Activated T-helper 1 cell treated with Interleukin-2 at 50 U/mL for 16 hours (primary cell): Measurements from ENCODE around the gene ALG8.
A peak's percentile ranks its signal among the peaks of the same experiment; 100 is the strongest.

Source experiments
- DNase-seq: peaks from one replicate; pipeline ENCODE4 v3.0.0-alpha.2; 2020; ENCODE audit warnings: low read depth

ALG8 gene

DNA sequence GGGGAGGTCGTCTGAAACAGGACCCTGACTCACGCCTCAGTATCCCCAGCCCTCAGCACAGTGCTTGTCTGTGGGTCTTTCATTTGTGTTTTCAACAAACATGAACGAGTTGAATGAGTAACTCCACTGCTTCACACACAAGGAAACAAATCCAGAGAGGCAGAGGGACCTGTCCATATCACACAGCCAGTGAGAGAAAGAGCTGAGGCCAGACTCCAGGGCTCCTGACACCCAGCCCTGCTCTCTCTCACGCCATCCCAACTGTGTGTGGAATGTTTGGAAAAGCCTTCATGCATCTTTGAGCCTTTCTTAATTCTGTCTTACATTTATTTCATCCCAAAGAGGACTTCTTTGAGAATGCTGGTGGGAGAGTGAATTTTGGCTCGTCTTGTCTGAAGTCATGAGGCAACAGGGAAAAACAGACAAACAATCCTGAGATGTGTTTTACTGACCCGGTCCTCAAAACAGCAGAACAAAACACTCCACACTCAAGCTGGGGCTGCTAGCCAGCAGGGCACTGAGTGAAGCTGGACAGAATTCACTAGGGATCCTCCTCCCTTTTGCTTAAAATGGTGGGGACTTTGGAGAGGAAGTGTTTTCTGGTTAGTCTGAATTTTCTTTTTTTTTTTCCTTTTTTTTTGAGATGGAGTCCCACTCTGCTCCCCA is 19.7 kb upstream of the ALG8 start:
- no peak for DNase-seq

DNA sequence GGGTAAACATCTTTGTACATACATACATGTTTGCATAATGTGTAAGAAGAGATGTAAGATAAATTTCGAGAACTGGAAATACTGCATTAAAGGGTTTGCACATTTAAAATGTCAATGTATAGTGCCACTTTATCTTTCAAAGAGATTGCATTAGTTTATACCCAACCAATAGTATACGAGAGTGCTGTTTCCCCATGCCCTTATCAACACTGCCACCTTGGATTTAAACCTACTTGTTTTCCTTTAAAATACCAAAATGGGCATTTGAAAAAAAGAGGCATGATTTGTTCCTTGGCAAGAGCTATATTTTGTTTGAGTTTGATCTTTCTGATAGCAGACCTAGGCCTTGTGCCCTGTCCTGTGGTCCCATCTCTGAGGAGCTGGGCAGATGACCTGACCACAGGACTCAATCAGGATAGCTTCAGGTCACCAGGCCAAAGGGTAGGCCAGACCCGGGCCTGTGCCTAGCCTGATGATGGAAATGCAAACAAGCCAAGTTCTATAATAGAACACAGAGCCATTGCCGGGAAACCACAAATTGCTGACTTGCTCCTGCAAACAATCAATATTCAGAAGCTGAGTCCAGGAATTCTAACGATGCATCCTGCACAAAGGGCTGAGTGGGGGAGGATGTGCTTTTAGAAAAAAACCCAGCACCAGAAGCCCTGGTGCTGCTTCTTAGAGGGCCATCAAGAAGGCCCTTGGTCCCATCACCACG is 16.9 kb upstream of the ALG8 start:
- no peak for DNase-seq

DNA sequence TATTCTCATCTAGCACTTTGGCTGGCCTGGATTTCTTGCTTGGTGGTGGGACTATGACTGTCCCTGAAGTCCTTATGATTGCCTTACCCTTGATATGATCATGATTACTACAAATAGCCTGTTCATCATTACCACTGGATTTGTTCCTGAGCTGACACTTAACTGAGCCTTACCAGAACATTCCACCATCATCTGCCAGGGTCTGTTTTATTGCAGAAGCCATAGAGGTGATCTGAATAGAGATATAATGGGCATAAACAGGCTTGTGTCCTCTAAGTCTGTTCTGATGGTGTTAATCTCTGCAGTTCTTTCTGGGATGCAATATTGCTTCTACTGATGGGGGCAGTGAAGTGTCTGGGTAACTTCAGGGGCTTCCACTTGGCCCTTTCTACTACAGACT is 12.4 kb upstream of the ALG8 start:
- DNase-seq = no peak

DNA sequence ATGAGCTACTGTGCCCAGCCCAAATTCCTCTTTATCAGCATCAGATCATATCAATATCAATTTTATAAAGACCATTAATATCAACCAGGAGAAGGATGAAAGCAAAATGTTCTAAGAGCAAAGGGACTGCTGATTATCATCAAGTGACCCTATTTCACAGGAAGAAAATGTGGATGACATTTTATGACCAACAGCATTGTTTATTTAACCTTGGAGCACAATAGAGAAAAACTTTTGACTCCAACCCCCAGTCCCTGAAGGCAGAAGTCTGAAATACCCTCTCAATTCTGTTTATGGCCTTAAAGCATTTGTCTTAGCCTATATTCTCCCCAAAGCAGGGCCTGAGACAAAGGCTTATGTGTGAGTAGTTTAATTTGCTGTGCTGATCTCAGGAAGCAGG is 11.3 kb upstream of the ALG8 start:
- no peak for DNase-seq

DNA sequence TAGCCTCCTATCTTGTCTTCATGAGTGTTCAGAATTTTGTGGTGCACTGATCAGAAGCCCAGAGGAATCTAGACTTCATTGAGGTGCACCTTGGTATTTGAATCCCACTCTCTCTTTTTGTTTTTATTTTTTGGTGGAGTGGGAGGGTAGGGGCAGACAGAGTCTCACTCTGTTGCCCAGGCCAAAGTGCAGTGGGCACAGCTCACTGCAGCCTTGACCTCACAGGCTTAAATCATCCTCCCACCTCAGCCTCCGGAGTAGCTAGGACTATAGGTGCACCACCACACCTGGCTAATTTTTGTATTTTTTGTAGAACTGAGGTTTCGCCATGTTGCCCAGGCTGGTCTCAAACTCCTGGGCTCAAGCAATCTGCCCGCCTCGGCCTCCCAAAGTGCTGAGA is 10.9 kb upstream of the ALG8 start:
- no peak for DNase-seq

DNA sequence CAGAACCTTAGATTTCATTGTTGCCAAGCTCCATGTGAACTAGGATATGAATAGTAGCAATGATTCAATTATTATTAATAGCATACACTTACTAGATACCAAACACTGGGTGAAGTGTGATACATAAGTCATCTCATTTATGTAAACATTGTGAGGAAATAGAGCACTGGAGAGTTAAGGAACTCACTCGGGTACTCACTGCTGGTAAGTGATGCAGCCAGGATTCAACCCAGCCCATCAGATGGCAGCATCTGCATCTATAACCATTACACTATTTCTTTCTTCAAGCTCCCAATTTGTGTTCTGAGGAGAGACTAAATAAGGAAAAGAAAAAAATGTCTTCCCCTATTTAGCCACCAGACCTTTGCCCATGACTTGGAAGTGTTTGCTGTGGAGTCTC is 10.2 kb upstream of the ALG8 start:
- no peak for DNase-seq

DNA sequence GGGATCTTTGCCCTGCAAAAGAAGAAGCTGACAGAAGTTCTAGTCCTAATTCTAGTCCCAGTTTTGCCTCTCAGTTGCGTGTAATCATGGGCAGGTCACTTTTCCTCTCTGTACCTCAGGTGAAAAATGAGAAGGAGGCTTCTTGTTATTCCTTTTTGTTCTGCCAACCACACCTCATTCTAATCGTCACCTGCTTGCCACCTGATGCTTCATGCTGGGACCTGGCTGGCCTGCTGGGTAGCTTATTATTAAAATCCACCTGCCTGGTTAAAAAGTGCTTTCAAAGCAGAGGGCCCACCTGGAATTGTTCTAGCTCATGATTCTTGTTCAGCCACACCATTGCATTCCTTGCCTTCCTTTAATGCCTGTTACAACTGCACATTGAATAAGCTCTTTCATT is 8.4 kb upstream of the ALG8 start:
- no peak for DNase-seq

DNA sequence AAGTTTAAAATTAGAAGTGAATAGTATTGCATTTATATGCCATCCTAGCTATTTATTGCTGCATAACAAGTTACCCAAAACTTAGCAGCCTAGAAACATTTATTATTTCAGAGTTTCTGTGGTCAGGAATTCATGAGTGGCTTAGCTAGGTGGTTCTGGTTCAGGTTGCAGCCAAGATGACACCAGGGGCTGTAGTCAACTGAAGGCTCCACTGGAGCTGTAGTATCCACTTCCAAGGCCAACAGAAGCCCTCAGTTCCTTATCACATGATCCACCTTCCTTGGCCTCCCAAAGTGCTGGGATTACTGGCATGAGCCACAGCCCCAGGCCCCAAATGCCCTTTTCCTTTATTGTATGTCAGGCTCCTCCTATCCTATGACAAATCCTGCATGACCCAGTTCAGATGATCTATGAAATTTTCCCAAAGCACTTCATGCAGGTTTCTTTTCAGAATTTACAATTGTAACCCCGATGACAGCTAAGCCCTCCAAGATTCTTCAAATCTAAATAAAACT is 6.1 kb upstream of the ALG8 start:
- no peak for DNase-seq

DNA sequence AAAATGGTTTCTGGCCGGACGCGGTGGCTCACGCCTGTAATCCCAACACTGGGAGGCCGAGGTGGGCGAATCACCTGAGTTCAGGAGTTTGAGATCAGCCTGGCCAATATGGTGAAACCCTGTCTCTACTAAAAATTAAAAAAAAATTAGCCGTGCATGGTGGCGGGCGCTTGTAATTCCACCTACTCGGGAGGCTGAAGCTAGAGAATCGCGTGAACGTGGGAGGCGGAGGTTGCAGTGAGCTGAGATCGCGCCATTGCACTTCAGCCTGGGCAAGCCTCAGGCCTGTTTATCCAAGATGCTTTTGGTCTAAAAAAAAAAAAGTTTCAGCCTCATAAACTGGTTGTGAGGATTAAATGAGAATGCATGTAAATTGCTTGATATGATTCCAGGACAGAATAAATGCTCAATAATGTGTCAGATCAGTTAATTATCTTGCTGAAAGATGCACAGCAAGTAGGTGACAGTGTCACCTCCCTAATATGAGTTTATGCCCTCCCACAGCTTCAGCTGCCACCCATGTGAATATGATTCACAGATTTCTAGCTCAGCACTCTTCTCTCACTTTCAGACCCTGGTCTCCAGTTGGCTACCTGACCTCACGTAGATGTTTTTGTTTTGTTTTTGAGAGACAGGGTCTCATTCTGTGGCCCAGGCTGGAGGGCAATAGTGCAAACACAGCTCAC is 1.1 kb upstream of the ALG8 start:
- DNase-seq = no peak

DNA sequence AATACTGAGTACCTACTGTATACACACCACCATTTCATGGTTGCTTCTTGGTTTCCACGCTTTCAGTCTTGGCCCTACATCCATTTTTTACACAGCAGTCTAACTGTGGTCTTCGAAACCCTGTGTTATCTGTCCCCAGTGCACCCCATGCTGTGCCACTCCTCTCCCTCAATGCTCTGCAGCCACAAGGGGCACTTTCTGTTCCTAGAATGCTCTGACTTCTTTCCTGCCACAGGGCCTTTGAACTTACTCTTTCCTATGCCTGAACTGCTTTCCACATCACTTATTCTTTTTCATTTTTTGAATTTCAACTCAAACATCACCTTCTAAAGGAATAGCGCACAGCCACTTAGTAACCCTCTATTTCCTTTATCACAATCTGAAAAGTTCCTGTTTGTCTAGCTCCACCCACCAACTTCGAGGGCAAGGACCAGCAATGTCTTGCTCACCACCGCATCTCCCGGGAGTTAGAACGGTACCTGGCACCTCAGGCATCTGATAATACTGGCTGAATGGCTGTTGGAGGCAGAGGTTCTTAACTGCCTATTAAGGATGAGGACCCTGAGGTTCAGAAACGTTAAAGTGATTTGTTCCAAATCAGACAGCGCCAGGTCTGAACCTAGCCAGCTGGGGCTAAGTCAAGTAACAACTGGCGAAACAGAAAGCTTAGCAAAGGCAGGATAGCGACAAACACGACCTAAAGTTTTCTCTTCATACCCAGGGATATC is 568 bp downstream of the ALG8 start:
- peak; percentile 9 for DNase-seq

DNA sequence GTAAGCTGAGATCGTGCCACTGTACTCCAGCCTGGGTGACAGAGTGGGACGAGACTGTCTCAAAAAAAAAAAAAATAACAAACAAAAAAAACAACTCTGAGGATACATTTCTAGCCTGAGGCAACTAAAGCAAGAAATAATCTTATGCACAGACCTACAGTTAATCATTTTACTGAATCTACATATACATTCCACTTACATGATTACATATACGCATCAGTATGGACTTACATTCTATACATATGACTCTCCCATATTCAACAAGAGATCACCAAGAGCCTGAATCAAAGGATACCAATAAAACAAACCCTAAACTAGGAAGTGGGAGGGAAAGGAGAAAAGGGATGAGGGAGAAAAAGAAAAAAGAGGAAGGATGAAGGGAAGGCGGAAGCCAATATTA is 1.1 kb downstream of the ALG8 start:
- no peak for DNase-seq

DNA sequence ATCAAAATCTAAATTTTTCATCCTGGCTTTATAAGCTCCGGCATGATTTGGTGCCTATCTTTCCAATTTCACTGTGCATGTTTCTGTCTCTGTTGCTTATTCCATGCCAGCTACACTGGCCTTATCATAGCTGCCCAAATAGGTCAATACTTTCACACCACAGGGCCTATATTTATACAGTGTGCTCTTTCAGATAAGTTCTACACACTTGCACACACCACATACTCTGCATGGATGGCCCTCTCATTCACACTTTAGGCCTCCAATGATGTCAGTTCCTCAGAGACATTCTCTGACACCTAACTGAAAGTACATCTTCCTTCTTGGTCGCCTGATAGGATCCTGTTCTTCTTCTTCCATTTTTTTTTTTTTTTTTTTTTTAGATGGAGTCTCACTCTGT is 7.0 kb downstream of the ALG8 start:
- no peak for DNase-seq

DNA sequence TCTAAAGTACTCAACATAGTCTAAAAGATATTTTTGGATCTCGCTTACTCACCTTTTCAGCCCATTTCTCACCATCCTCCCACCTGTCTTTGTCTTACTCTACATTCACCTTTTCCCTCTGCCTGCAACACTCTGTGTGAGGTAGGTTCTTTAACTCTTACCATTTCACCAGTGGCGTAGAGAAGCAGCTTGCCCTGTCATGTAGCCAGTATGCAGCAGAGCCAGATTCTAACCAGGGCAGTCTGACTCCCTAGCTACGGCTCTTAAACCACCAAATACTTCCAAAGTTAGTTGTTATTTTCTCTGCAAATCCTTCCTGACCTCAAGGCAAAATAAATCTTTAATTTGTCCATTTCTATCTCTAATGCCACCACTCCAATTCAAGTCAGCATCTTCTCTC is 7.5 kb downstream of the ALG8 start:
- DNase-seq = no peak

DNA sequence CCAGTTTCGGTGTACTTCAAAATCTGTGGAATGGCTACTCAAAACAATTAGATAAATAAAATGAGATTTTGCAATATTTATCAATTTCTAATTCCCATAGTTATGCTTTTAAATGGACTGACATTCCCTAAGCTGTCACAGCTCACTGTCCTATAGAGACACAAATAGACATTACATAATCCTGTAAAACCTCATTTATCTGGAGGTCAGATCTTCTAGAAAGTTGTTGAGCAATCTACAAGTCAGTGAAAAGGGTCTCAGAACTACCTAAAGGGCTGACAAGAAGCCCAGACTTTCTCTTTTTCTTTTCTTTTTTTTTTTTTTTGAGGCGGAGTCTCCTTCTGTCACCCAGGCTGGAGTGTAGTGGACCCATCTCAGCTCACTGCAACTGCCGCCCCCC is 12.0 kb downstream of the ALG8 start:
- DNase-seq = no peak

DNA sequence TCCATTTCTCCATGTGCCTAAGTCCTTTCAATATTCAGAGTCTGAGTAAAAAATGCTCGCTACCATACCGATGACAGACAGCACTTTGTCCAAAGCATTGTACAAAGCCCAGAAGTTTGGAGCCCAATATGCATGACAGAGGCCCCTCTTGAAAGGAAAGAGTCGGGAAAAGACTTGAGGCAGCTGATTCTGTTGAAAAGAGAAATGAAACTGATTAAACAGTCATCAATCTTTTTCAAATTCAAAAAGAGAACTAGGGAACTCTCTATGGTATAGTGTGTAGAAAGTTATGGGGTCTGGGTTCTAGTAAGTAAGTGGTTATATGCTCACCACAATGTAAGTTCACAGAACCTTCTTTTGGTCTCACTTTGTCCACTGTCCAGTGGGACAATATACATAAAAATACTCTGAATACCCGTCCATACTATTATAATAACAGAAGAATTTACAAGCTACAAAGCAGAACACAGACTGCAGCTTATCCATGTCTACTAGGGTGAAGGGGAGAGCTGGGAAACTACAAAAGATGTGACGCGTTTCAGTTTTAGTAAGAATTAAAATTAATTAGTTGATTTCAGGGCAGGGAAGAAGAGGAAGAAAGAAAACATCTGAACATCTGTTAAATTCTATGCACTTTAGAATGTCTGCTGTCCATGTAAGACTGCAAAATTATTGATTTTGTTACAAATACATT is 26.7 kb downstream of the ALG8 start:
- DNase-seq = no peak

DNA sequence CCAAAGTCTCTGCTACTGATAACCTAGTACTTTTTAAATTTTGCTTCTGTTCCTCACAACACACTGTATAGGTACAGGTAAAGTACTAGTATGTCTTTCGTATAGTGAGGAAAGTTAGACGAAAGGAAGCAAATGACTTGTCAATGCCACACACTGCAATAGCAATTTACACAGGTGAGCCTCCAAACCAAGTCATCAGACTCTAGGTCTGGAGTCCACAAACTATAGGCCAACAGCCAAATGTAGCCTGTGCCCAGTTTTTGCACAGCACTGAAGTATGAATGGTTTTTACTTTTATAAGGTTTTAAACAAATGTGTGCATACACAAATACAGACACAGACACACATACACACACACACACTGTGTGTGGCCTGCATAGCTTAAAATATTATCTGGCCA is 28.1 kb downstream of the ALG8 start:
- DNase-seq = no peak

DNA sequence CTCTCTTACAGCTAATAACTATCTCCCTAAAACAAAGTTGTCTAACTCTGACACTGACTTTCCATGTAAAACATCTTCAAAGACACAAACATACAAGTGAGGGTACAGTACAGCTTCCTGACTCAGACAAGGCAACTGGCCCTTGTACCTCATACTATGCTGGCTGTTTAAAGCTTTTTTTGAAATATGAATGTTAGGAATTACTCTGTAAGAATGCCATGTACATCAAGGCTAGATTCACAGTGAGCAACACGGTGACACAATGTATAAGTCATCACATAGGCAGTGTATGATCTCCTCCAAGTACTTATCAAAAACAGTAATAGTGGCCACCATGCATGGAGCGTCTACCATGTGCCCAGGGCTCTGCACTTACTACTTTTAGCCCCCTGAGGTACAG is 28.6 kb downstream of the ALG8 start:
- DNase-seq = no peak

DNA sequence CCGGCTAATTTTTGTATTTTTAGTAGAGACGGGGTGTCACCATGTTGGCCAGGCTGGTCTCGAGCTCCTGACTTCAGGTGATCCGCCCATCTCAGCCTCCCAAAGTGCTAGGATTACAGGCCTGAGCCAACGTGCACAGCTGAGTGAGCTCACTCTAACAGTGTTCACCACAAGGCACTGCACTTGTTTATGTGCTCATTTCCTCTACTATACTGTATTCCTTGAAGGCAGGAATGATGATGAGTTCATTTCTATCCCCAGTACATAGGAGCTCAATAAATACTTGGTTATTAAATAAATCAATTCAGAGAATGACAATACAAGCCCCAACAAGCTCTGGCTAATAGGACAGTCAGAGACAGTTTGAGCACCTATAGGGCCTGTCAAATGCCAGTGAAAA is 29.1 kb downstream of the ALG8 start:
- DNase-seq = no peak

DNA sequence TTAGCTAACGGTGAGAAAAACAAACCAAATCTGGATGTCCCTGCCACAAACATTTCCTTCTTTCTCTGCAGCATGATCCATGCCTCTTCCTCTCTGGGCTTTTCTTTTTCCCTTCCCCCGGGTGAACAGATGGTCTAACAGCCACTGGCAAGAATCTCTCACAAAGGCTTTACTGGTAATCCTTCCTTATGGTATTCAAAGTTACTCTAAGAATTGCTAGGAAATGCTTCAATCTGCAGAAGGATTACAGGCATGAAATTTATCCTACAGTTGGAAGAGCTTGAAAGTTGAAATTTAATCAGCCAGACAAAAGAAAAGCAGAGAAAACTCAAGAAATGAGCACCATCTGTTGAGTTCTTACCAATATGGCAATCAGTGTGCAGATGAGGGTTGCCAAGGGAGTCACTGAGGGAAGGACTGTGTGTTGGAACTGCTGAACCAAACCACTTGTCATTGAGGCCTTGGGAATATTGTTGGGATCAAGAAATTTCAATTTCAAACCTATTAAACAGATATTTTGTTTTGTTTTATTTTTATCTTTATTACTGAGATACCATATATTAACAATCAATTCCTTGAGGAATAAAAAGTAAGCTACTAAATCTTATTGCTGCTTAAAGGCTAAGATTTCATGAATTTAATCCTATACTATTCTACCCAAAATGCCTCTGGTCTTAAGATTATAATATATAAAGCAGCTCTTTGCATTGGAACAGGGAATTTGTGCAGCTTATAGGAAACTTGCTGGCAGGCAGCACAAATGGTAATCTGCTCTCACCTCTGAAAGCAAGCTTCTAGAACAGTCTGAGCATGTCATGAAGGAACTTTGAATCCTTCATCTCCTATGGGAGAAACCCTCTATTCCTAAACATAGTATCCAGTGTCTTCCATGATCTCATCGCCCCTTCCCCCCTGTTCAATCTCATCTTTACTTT is 30.1 kb downstream of the ALG8 start:
- no peak for DNase-seq

DNA sequence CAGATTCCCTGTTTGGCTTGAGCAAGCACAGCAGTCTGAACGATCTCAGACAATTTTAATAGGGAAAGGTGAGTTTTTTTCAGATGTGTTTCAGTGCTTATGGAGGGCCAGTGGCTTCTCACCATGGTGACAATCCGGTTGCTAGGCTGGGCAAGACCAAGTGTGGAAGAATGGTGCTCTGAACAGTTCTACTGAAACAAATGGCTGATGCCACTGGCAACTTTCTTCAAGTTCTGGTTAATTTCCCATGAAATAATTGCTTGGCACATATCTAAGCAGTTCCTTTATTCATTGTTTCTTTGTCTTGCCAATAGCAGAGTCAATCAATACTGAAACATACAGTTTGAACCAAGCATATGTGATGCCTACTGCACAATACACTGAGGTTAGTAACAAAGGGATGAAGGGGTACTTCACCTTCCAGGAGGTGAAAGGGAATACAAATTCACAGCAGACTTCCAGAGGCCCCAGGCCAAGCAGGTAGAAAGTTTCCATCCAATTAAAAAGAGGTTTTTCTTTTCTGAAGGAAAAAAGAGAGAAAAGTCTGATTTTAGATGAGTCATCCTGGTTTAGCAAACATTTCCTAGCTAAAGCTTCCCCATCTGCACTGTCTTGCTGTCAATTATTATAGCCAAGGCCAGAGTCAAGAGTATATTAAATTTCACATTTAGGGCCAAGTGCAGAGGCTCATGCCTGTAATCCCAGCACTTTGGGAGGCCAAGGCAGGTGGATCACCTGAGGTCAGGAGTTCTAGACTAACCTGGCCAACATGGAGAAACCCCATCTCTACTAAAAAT is 38.6 kb downstream of the ALG8 start:
- DNase-seq = no peak
